Measurements from ENCODE around the gene FAM181A.

Gene FAM181A

DNA sequence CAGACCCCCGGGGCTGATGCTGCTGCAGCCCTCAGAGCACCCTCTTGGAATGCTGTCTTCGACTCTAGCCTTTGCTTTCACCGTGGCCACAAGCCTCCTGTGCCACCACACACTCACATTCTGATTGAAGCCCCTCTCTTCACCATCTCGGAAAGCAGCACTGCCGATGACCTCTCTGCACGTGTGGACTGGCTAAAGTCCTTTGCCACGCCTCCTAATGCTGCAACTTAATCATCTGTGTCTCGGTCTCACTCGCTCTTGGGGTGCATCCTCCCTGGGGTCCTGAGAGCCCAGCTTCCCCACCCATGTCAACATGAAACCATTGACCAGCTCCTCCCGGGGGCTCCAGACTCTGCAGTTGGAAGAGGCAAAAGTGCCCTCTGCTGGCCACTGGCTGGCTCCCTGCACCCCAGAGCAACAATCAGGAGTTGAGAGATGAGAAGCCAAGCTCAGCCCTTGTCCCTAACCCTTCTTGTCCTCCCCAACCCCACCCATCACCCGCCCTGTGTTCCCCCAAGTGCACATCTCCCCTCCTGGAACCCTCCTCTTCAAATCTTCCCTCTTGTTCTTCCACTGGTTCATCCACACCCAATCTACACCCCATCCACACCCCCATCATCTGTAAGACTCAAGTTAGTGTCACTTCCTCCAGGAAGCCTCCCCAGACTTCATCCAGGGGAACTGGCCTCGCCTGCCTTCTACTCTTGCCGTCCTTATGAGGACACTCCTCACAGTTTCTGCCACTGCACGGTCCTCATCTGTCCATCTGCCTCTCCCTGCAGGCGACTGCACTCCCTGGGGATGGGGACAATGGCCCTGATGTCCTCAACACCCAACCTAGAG is 23.6 kb upstream of the FAM181A start:
- no peak for DNase-seq (ENCODE audit: low read depth)

DNA sequence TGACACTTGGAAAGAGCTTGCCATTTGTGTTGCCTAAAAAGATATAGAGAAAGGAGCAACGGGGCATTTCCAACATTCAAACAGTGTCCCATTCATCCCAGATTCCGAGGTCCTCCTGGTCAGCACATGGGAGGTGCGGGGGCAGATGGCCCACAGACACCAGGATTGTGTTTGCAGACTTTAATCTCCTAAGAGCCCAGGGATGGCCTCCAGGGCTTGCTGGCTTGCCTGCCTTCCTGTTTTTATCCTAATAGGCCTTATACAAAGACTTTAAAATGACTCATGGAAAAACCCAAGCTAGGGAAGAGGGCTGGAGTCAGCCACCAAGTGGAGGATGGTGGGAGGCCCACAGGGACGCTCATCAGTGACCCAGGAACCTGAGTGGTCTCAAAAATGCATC is 21.5 kb upstream of the FAM181A start:
- no peak for DNase-seq (ENCODE audit: low read depth)

DNA sequence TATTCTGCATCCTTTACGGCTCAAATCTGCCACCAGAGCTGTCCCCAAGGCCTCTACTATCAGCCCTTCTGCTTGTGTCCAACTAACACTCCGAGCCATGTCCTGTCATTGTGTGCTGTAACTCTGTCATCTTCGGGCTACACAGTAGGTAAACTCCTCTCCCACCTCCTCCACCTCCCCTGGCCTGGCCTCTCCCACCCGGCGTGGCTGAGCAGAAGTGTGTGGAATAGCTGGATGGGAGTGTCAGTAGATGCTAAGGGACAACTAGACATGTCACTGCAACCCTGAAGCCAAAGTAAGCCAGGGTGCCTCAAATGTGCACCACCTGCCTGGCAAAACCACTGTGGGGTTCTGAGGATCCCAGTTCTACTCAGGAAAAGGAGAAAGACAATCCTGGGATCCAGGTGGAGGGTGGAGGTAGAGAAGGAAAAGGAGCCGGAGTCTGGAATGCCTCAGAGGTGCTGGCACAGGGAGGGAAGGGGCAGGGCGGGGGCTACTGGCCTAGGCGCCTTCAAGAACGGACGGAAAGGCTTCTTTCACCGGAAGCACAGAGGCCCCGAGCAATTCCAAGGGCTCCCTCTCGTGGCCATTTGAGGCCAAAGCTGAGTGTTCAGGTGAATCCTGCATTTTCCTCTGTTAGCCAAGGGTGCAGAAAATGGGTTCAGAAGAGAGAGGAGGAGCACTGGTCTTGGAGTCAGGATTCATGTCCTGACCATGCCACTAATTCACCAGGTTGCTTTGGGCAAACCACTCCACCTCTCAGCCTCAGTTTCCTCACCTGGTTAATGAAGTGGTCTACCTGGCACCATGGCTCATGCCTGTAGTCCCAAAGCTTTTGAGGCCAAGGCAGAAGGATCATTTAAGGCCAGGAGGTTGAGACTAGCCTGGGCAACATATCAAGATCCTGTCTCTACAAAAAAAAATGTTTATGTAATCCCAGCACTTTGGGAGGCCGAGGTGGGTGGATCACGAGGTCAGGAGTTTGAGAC is 20.5 kb upstream of the FAM181A start:
- peak; percentile 33 for DNase-seq (ENCODE audit: low read depth)

DNA sequence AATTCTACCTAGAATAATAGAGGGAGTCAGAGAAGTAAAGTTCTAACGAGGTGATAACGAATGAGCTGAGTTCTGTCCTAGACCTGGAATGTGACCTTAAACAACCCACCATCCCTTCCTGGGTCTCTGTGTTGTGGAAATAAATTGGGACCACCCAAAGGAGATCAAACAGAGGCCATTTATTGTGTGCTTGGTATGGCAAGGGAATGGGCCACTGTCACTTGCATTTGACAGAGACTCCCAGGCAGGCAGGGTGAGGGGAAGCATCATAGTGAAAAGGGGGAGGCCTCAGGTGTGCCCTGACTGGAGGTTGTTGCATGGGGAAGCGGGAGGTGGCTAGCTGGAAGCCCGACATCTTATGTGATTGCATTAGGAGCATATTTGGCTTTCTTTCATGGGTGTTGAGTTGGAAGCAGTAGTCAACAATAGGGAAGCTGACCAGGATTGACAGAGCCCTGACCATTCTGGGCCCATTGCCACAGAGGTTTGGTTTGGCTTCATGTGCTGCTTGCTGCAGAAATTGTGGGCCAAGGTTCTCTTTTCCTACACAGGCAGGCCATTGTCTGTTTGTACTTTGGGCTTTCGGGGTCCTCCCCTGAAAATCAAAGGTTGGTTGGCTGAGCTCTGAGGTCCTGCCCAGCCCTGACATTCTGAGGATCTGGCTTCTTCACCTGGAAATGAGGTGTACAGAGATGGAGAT is 17.6 kb upstream of the FAM181A start:
- DNase-seq (ENCODE audit: low read depth) = no peak

DNA sequence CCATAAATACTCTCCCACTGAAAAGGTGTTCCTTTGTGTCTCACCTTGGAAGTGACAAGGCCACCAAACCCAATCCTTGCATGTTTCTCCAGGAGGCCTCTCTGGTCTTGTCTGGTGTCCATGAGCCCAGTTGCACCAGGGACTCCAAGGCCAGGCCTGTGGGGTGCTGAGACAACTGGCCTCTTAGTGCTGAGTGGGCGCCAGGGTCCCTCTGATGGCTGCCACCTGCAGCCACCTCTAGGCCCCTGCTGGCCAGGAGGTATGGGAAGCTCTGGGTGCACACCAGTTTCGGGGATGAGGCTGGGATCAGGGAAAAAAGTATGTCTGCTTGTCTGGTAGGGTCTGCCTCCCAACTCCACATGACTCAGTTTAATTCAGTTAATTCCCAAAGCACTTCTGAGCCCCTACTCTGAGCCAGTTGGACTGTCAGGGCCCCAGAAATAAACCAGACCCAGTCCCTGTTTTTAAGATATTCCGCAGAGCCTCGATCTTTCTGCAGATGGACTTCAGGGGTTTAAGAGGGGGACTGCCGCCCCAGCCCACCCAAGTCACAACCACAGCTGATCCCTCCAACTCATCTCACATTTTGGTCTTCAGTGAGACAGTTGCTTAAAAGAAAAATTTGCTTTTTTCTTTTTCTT is 15.0 kb upstream of the FAM181A start:
- DNase-seq (ENCODE audit: low read depth) = no peak

DNA sequence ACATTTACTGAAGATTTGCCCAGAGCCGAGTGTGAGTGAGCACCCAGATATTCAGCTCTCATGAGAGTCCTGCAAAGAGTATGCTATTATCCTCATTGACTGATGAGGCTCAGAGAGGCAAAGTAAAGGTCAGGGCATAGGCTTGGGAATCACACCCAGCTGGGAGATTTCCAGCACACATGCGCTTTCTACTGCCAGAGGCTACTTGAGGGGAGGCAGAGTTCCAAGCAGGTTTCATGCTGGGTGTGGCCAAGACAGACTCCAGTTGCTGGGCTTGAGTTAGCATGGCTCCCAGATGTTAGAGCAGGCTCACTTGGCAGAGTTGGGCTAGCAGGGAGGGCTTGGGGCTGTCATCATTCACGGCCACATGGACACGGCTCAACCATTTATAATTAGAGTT is 14.4 kb upstream of the FAM181A start:
- DNase-seq (ENCODE audit: low read depth) = no peak

DNA sequence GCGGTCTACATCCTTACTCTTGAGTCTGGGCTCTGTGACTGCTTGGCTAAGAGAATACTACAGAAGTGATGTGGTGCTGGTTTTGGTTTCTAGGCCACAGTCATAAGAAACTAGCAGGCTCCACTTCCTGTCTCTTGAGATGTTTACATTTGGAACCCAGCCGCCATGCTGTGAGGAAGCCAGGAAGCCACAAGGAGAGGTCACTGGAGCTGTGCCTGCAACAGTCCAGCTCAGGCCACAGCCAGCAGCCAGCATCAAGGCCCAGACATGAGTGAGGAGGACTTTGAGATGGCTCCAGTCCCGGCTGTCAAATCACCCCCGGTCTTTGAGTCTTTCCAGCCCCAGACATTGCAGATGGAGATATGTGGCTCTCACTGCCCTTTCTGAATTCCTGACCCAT is 12.9 kb upstream of the FAM181A start:
- no peak for DNase-seq (ENCODE audit: low read depth)

DNA sequence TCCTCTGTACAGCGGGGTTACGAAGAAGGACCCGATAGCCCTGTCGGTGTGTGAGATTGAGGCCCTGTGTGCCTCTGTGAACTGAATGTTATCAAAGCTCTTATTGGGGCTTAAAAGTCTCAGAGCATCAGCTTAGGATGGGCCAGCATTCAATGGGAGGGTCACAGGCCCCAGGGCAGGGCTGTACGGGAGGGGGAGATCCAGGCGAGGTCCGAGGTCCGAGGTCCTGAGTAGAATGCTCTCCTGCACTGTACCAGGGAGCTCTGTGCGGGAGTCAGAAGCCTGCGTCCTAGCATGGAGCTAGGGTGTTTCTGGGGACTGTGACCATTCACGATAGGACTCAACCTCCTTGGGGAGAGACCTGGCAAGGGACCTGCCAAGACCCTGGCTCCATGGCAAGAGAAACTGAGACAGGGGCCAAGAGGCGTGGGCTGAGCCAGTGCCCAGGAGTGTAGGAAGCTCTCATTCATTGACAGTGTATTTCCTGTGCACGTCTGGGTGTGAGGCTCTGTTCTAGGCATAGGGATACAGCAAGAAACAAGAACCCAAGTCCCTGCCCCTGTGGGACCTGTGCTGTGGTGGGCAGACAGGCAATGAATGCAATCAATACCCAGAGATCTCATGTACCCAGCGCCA is 12.0 kb upstream of the FAM181A start:
- no peak for DNase-seq (ENCODE audit: low read depth)

DNA sequence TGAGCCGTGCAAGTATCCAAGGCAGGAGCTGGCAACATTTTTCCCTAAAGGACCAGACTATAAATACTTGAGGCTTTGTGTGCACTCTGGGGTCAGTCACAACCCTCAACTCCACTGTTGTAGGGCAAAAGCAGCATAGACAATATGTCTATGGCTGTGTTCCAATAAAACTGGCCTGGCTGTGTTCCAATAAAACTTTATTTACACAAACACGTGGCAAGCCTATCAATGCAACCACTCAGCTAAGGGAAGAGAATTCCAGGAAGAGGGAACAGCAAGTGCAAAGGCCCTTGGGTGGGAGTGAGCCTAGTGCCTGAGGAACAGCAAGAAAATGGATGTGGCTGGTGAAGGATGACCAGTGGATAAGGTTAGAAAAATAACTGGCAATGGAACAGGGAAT is 11.3 kb upstream of the FAM181A start:
- DNase-seq (ENCODE audit: low read depth) = no peak

DNA sequence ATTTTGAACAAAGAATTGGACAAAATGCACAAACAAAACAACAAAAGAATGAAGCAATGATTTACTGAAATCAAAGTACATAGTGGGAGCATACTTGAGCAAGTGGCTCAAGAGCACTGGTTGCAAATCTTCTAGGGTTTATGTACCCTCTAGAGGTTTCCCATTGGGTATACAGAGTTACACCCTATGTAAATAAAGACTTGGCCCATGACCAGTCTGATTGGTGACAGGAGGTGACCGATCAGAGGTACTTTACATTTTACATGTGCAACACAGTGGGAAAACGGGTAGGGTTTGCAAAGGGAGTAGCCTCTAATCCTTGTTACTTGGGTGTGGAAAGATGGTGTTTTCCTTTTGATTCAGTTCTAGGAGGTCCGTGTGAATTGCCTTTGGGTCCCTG is 10.6 kb upstream of the FAM181A start:
- no peak for DNase-seq (ENCODE audit: low read depth)

DNA sequence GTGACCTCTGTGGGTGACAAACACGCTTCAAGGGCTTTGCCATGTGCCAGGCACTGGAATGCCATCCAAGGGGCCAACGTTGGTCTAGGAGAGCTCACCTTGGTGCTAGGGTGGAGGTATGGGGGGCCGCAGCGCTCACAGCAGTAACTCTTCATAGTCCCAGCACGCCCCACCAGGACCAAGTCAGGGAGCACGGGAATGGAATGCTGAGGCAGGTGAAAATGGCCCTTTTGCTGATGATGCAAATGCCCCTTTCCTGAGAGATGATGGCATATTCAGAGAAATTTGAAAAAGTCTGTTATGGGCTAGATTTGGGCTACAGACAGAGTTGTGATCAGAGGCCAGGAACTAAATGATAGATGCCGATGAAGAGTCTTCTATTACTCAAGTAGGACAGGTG is 10.0 kb upstream of the FAM181A start:
- DNase-seq (ENCODE audit: low read depth) = no peak

DNA sequence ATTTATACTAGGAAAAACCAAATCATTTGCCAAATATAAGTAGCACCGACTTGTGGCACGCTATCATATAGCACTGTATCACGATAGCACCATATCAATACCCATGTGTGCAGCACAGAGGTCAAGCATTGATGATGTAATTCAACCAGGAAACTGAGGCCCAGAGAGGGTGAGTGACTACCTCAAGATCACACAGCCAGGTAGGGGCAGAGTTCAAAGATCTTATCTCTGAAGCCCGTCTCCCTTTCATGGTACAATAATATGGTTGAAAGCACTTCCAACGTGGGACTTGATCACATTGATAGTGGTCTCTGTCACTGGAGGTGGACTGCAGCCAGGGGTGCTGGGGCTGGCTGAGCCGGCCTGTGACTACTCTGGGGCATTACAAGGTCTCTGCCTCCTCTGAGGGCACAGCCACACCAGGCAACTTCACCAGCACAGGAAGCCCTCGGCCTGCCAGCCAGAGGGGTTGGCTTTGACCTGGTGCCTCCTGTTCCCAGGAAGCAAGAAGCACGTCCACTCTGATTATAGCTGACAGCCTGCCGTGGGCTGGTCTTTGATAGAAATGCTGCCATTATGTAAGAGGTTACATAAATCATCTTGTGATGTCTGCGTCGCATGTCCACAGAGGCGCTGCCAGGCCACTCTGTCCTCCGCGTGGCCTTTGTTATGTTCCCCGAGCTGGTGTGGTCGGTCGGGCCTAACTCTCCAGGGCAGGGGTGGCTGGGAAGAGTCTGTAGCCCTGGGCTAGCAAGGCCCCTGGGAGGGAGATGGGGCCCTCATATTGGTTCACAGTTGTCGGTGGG is 5.9 kb upstream of the FAM181A start:
- DNase-seq (ENCODE audit: low read depth) = no peak

DNA sequence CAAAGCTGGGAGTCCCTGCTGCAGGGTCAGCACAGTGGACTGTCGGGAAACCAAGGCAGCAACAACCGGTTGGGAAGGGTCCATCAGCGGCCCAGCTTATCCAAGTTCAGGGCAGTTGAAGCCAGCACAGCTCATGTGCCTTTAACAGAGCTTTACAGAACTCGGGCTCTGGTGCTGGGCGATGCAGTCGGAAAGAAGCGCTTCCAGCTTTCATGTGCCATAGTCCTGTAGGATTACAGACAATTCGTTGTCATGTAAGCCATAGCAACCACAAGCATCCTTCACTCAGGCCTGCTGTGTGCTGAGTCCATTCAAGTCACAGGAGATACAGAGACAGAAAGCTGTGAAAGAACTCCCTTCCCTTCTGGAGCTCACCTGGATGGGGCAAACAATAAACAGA is 3.5 kb upstream of the FAM181A start:
- DNase-seq (ENCODE audit: low read depth) = no peak

DNA sequence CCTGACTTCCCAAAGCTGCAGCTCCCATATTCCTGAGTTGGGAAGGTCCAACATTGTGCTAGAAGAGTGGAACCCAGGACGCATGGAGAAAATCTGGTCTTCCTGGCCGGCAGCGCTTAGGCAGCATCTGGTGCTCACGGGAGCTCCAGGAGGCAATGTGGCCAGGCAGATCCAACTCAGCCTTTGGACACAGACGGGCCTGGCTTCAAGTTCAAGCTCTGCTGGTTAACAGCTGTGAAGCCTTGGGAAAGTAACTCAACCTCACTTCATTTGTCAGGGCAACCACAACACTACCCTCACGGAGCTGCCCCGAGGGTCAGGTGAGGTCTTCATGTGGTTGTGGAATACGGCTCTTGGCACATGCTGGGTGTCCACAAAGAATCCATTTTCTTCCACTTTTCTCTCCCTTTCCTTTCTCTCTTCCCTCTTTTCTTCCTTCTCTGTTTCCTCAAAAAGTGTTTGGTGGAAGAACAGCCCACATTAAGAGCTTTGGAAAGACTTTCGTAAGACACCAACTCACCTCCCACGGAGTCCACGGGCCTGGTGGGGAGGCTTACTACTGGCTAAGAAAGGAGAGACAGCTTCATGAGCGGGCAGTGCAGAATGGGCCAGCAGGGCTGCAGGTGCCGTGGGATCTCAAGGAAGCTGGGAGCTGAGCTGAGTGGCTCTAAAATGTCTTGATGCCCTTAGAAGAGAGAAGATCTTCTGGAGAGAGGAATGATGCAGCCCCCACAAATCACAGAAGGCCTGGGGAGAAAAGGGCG is 2.4 kb upstream of the FAM181A start:
- DNase-seq (ENCODE audit: low read depth) = no peak

DNA sequence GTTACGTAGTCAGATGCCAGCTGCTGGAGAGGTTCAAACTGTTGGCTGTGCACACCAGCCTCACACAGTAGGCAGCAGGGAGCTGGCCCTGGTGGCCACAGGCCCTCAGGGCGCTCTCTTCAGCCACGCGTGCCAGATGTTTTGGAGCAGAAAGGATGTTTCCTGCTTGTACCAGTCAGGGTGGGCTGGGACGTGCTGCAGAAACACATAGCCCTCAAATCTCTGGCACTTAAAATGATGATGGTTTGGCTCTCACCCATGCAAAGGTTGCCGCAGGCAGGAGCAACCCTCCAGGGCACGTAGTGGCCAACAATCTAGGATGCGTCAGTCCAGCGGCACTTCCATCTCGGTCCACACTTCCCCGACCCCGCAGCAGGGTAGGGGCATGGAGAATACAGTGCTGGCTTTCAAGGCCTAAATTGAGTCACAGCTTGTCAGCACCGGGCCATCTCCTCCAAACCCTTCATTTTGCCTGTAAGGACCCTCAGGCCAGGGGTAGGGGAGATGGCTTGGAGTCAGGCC is 1.7 kb upstream of the FAM181A start:
- no peak for DNase-seq (ENCODE audit: low read depth)

DNA sequence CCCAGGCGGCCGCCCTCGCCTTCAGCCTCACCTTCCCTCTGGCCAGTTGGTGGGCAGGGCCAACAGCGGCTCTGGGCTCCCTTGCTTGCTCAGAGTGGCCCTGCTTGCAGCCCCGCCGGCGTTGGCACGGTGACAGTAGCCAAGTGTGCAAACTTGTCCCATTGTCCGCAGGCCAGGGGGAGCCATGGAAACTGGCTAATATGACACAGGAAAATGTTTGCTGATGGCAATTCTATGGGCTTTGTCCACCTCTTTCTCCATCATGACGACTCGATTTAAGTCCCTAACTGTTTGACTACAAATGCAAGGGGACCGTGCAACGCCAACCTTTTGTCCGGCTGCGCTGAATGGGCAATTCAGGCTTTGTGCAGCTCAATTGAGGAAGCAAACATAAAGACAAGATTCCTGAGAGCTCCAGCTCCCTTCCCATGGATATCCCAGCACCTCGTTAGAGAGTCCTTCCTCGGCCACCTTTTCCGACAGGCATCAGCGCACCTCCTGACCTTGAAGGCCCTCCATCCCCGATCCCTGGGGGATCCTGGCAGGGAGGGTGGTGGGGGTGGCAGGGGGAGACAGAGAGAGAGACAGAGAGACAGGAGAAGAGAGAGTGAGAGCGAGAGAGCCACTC is 785 bp upstream of the FAM181A start:
- DNase-seq (ENCODE audit: low read depth) = no peak

DNA sequence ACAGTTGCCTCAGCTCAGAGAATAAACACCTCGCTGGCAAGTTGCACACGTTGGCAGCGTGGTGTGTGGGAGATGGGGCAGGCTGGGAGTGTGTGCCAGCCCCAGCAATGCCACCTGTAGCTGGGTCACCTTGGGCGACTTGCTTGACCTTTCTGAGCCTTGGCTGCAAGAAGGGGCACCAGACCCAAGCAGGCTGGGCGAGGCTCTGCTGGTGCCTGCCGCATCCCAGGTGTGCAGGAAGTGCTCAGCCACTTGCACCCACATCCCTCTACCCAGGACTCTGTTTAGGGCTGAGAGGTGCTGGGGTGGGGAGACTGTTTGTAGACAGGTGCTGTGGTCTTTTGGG is 629 bp downstream of the FAM181A start:
- DNase-seq (ENCODE audit: low read depth) = no peak

DNA sequence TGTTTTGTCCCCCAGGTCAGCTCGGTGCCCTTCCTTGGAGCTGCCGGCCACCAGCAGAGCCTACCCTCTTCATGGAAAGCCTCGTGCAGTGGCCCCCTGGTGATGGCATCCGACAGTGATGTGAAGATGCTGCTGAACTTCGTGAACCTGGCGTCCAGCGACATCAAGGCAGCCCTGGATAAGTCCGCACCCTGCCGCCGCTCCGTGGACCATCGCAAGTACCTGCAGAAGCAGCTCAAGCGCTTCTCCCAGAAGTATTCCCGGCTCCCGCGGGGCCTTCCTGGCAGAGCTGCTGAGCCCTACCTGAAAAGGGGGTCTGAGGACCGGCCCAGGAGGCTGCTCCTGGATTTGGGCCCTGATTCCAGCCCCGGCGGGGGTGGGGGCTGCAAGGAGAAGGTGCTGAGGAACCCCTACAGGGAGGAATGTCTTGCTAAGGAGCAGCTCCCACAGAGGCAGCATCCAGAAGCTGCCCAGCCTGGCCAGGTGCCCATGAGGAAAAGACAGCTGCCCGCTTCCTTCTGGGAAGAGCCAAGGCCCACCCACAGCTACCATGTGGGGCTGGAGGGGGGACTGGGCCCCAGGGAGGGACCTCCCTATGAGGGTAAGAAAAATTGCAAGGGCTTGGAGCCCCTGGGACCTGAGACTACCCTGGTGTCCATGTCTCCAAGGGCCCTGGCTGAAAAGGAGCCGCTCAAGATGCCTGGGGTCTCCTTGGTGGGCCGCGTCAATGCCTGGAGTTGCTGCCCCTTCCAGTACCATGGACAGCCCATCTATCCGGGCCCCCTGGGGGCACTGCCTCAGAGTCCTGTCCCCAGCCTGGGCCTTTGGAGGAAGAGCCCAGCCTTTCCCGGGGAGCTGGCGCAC is 1.3 kb downstream of the FAM181A start:
- no peak for DNase-seq (ENCODE audit: low read depth)
